NOMO-1 treated with dmso at 0.1 percent for 144 hours (cell line): ENCODE measurements around the gene OR14A2.
"Not testable (repeated sequence)": the region's sequence is repeated elsewhere in the genome, so short reads cannot be mapped to it uniquely, and the experiment has no call there.

Experiments used
- DNase-seq: peaks from one replicate; lab custom pipeline; 2025; ENCODE audit not compliant: unreplicated experiment; lab: John Stamatoyannopoulos, UW

The OR14A2 gene

GRCh38 chr1:247748041-247748440 lies at the start of gene OR14A2:
TSS of gene OR14A2 (minus strand) at chr1:247748141.
- DNase-seq: no peak

- no peak for DNase-seq
Measured at GRCh38 chr1:247797518-247797917, 49.6 kb upstream of the OR14A2 start.

GRCh38 chr1:247769603-247770002 lies 21.7 kb upstream of the OR14A2 start:
- DNase-seq: no peak

- DNase-seq: no peak
Measured at GRCh38 chr1:247760456-247760855, 12.5 kb upstream of the OR14A2 start, which contains the start of gene OR1C1. TSS of gene OR1C1 (minus strand) at chr1:247760556. CDS start at chr1:247758406, 2,150 bp downstream.

GRCh38 chr1:247754311-247754710 lies 6.4 kb upstream of the OR14A2 start:
- not testable (repeated sequence) for DNase-seq

GRCh38 chr1:247749870-247750269 lies 1.9 kb upstream of the OR14A2 start:
- no peak for DNase-seq

- no peak for DNase-seq
Measured at GRCh38 chr1:247747616-247748015, 325 bp downstream of the OR14A2 start.

GRCh38 chr1:247746391-247746935 lies 1.5 kb downstream of the OR14A2 start:
- DNase-seq: no peak

GRCh38 chr1:247742215-247742760 lies 5.7 kb downstream of the OR14A2 start:
- DNase-seq: not testable (repeated sequence)

GRCh38 chr1:247741756-247742155 lies 6.2 kb downstream of the OR14A2 start:
- DNase-seq: no peak

GRCh38 chr1:247740721-247741120 lies 7.2 kb downstream of the OR14A2 start:
- DNase-seq: no peak

- no peak for DNase-seq
Measured at GRCh38 chr1:247738315-247738714, 9.6 kb downstream of the OR14A2 start, which contains the start of gene OR14K1. TSS of gene OR14K1 (plus strand) at chr1:247738615. CDS start at chr1:247738615, 0 bp downstream.

- DNase-seq: no peak
Measured at GRCh38 chr1:247721222-247721621, 26.7 kb downstream of the OR14A2 start.

GRCh38 chr1:247716546-247716945 lies 31.4 kb downstream of the OR14A2 start, which contains the start of gene OR6F1:
TSS of gene OR6F1 (minus strand) at chr1:247716646. CDS start at chr1:247712755, 3,891 bp downstream.
- DNase-seq: no peak

GRCh38 chr1:247713753-247714152 lies 34.2 kb downstream of the OR14A2 start:
- DNase-seq: no peak

- not testable (repeated sequence) for DNase-seq
Measured at GRCh38 chr1:247710681-247711080, 37.3 kb downstream of the OR14A2 start.

- DNase-seq: no peak
Measured at GRCh38 chr1:247701338-247701737, 46.6 kb downstream of the OR14A2 start.

GRCh38 chr1:247681288-247681897 lies 66.5 kb downstream of the OR14A2 start:
- no peak for DNase-seq

- DNase-seq: no peak
Measured at GRCh38 chr1:247680171-247680570, 67.8 kb downstream of the OR14A2 start.

- DNase-seq: no peak
Measured at GRCh38 chr1:247679639-247680038, 68.3 kb downstream of the OR14A2 start, which contains the start of gene OR13G1. TSS of gene OR13G1 (minus strand) at chr1:247679739. CDS start at chr1:247673041, 6,698 bp downstream.
